Prostate gland (tissue), 2 donors: ENCODE data around the gene LOXL4. TPM values are rescaled to one million over a fixed set of nuclear protein-coding genes. Genes with fewer than 3 reads are reported as not detected.
"Not testable (repeated sequence)": the region's sequence is repeated elsewhere in the genome, so short reads cannot be mapped to it uniquely, and the experiment has no call there.

Experiments
- DNase-seq: peaks from one replicate; pipeline ENCODE4 v3.0.0-alpha.2; 2019; ENCODE audit warnings: low spot score
- H3K27ac ChIP-seq, 2 donors: fragments of 200-600 bp; sonication (generic); 2 replicates each; pipeline ENCODE4 v1.5.1; 2017 to 2019
- H3K27me3 ChIP-seq: fragments of 200-600 bp; sonication (generic); replicated peaks from 2 replicates; pipeline ENCODE4 v1.5.1; 2019; ENCODE audit not compliant: insufficient read depth
- H3K36me3 ChIP-seq, 2 donors: fragments of 200-600 bp; sonication (generic); 1 replicate in 1 of 2; 2 replicates in 1 of 2; pipeline versions ENCODE4 v1.5.1 to v1.8.1; 2017 to 2019
- H3K4me1 ChIP-seq: fragments of 200-600 bp; sonication (generic); replicated peaks from 2 replicates; pipeline ENCODE4 v1.5.1; 2019
- H3K4me3 ChIP-seq, 2 donors: fragments of 200-600 bp; sonication (generic); 2 replicates each; pipeline ENCODE4 v1.5.1; 2017 to 2019
- H3K9me3 ChIP-seq: fragments of 200-600 bp; sonication (generic); 2 replicates; pipeline ENCODE4 v1.5.1; 2017
- POLR2A ChIP-seq: fragments of 450-650 bp; IDR thresholded peaks from one replicate; pipeline ENCODE4 v1.6.1; 2016; ENCODE audit warnings: antibody characterized with exemption, mild to moderate bottlenecking
- POLR2AphosphoS5 ChIP-seq: sonication (generic); formaldehyde crosslinking; IDR thresholded peaks from one replicate; pipeline ENCODE4 v1.6.1; 2017; ENCODE audit warnings: antibody characterized with exemption
- WGBS: methylation state at CpG from one replicate; pipeline ENCODE4 v1.1.5; 2018; 5-methylcytosine and 5-hydroxymethylcytosine counted together
- intact Hi-C: fragments of 100-400 bp; cut with DNase I; formaldehyde crosslinking; loops from one replicate; pipeline ENCODE4 v1.14.2; 2022
- total RNA-seq, 2 donors: library from RNA; depleted of rRNA; stranded (reverse); fragments of >200 nt; gene quantifications; one replicate each; pipeline ENCODE4 v1.1.0, GENCODE V29; 2016
- TF ChIP-seq, protein P1 (sequence below), 4 experiments: fragments of 200-600 bp in 2 of 4; fragments of 450-650 bp in 2 of 4; sonication (generic) in 2 of 4; IDR thresholded peaks; 1 replicate in 3 of 4; 2 replicates in 1 of 4; pipeline ENCODE4 v1.5.1; 2016 to 2019; ENCODE audit warnings: antibody characterized with exemption in 4 of 4, mild to moderate bottlenecking in 2 of 4, moderate library complexity in 2 of 4

The LOXL4 gene
- total RNA-seq, 2 donors from 2014 or later: 7.4 to 26.8 TPM

DNA sequence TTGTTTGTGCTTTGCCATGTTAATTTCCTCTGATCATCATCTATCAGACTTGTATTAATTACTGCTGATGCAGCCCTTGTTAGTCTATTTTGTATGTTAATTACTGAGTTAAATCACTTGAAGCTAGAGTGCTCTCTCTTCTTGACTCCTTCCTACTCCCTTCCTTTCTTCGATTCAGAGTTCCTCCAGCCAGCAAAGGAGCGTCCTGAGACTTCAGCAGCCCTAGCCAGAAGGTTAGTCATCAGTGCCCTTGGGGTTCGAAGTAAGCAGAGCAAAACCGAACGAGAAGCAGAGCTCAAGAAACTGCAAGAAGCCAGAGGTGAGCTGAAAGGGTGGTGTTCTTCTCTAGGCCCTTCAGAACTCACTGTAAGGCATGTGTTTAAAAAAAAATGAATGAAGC lies 32.1 kb downstream of the LOXL4 start:
- Histone ChIP-seq H3K27ac (no peak overlapping the region), H3K4me1 (no peaks in the 10 kb centered on the region), H3K4me3 (no peak overlapping the region), H3K9me3 (no peaks in the 10 kb centered on the region), H3K36me3 (no peaks in the 10 kb centered on the region), H3K27me3 (no peaks in the 10 kb centered on the region)
- no peak for DNase-seq
- intact Hi-C loops: no loop called here
- WGBS: 62% methylated on average over 5 of the region's 5 CpGs
- TF ChIP-seq, protein P1, sequence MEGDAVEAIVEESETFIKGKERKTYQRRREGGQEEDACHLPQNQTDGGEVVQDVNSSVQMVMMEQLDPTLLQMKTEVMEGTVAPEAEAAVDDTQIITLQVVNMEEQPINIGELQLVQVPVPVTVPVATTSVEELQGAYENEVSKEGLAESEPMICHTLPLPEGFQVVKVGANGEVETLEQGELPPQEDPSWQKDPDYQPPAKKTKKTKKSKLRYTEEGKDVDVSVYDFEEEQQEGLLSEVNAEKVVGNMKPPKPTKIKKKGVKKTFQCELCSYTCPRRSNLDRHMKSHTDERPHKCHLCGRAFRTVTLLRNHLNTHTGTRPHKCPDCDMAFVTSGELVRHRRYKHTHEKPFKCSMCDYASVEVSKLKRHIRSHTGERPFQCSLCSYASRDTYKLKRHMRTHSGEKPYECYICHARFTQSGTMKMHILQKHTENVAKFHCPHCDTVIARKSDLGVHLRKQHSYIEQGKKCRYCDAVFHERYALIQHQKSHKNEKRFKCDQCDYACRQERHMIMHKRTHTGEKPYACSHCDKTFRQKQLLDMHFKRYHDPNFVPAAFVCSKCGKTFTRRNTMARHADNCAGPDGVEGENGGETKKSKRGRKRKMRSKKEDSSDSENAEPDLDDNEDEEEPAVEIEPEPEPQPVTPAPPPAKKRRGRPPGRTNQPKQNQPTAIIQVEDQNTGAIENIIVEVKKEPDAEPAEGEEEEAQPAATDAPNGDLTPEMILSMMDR (IDR thresholded peaks at IDR 0.05): no peak
- TF ChIP-seq POLR2AphosphoS5 (no peak), POLR2A (no peak)

DNA sequence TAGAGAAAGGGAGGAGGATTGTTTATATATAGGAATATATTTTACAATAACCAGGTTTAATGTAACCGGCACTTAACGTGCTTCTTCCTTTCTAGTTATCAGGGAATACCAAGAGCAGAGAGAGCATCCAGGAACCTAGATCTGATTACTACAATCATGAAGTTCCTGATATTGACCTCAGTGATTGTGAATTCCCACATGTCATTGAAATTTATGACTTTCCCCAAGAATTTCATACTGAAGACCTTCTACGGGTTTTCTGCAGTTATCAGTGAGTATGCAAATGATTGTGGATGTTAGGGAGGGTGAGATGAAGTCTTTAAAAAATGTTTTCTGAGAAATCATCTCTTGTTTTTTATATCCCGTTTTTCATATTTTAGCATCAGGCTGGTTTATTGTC lies 36.6 kb downstream of the LOXL4 start:
- H3K27me3 ChIP-seq: no peaks in the 10 kb centered on the region
- no peak overlapping the region for H3K4me3 ChIP-seq
- TF ChIP-seq, protein P1 (IDR thresholded peaks at IDR 0.05): no peak
- TF ChIP-seq POLR2AphosphoS5: no peak
- TF ChIP-seq POLR2A: no peak
- H3K4me1 ChIP-seq: no peaks in the 10 kb centered on the region
- no peaks in the 10 kb centered on the region for H3K9me3 ChIP-seq
- no peaks in the 10 kb centered on the region for H3K36me3 ChIP-seq
- H3K27ac ChIP-seq: no peak overlapping the region
- intact Hi-C loops: no loop called here
- WGBS: 92% methylated on average over 4 of the region's 4 CpGs
- no peak for DNase-seq

DNA sequence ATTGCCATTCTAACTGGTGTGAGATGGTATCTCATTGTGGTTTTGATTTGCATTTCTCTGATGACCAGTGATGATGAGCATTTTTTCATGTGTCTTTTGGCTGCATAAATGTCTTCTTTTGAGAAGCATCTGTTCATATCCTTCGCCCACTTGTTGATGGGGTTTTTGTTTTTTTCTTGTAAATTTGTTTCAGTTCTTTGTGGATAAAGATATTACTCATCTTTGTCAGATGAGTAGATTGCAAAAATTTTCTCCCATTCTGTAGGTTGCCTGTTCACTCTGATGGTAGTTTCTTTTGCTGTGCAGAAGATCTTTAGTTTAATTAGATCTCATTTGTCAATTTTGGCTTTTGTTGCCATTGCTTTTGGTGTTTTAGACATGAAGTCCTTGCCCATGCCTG lies 39.7 kb downstream of the LOXL4 start:
- intact Hi-C loops, DNase-seq, H3K27me3 ChIP-seq, H3K9me3 ChIP-seq, H3K4me1 ChIP-seq, H3K36me3 ChIP-seq, H3K27ac ChIP-seq, H3K4me3 ChIP-seq: not testable (repeated sequence)
- WGBS: 100% methylated on average over 1 of the region's 1 CpG

DNA sequence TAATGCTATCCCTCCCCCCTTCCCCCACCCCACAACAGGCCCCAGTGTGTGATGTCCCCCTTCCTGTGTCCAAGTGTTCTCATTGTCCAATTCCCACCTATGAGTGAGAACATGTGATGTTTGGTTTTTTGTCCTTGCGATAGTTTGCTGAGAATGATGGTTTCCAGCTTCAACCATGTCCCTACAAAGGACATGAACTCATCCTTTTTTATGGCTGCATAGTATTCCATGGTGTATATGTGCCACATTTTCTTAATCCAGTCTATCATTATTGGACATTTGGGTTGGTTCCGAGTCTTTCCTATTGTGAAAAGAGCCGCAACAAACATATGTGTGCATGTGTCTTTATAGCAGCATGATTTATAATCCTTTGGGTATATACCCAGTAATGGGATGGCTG lies 40.3 kb downstream of the LOXL4 start:
- intact Hi-C loops, H3K9me3 ChIP-seq, H3K4me1 ChIP-seq, H3K4me3 ChIP-seq, H3K27ac ChIP-seq, H3K36me3 ChIP-seq, H3K27me3 ChIP-seq, DNase-seq: not testable (repeated sequence)
- 100% methylated on average over 3 of the region's 3 CpGs for WGBS

DNA sequence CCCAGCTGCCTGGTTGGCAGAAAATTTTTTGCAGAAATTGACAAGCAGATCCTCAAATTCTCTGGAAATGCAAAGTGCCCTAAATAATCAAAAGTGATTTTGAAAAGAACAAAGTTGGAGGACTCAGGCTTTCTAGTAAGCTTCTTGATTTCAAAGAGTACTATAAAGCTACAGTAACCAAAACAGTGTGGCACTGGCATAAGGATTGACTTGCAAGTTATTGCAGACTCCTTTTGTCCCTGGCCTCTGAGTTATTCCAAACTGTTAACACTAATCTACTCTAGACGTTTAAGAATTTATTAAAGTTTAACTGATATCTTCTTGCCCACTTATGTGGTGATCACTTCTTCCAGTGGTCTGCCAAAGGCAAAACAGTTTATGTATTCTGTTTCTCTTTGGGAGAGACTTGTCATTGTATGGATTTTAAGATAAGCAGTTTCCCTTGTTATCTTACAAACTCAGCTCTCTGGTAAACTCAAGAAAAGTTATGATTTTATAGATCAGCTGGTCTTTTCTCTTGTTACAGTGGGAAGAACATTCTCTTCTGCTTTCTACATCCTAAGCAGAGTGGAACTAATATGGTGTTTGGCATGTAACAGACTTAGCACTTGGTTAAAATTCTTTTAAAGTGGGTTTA lies 41.4 kb downstream of the LOXL4 start:
- H3K27me3 ChIP-seq: no peaks in the 10 kb centered on the region
- 54% methylated on average over 1 of the region's 1 CpG for WGBS
- no peak overlapping the region for H3K27ac ChIP-seq
- TF ChIP-seq POLR2A: no peak
- TF ChIP-seq POLR2AphosphoS5: no peak
- TF ChIP-seq, protein P1 (IDR thresholded peaks at IDR 0.05): no peak
- H3K9me3 ChIP-seq: no peaks in the 10 kb centered on the region
- H3K4me1 ChIP-seq: no peaks in the 10 kb centered on the region
- no peak overlapping the region for H3K4me3 ChIP-seq
- no peaks in the 10 kb centered on the region for H3K36me3 ChIP-seq
- no peak for DNase-seq
- intact Hi-C loops: no loop called here

DNA sequence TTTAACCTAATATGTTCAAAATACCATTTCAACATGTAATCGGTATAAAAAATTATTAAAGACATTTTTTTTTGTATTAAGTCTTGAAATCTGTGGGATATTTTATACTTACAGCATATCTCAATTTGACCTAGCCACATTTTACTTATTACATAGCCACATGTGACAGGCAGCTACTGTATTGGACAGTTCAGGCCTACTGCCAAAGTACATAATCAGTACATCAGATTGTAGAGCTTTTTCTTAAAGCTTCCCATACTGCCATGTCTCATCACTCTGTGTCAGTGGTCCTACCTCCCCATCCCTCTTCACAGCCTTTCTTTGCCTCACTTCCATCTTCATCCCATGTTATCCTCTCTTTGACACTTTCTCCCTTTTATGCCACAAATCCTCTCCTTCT lies 43.0 kb downstream of the LOXL4 start:
- WGBS: 91% methylated on average over 1 of the region's 1 CpG
- H3K27me3 ChIP-seq: no peaks in the 10 kb centered on the region
- H3K9me3 ChIP-seq: no peaks in the 10 kb centered on the region
- no peak for DNase-seq
- H3K36me3 ChIP-seq: no peaks in the 10 kb centered on the region
- H3K27ac ChIP-seq: no peak overlapping the region
- no peaks in the 10 kb centered on the region for H3K4me1 ChIP-seq
- intact Hi-C loops: no loop called here
- no peak overlapping the region for H3K4me3 ChIP-seq
- TF ChIP-seq POLR2A: no peak
- no peak for TF ChIP-seq POLR2AphosphoS5
- TF ChIP-seq, protein P1 (IDR thresholded peaks at IDR 0.05): no peak
